Left renal cortex interstitium (tissue), 4 donors: Measurements from ENCODE around the gene RNU5B-1. TPM values are rescaled to one million over a fixed set of nuclear protein-coding genes. Genes with fewer than 3 reads are reported as not detected.
A peak's percentile ranks its signal among the peaks of the same experiment; 100 is the strongest.

Experiments
- DNase-seq, 4 donors: peaks; one replicate each; pipeline ENCODE4 v3.0.0-alpha.2; 2013; ENCODE audit warnings: low read depth in 4 of 4, low spot score in 2 of 4, missing footprints in 1 of 4
- polyA plus RNA-seq, 4 donors: library from polyadenylated mRNA; unstranded; fragments of 120-200 nt; gene quantifications; one replicate each; pipeline ENCODE4 v1.2.1, GENCODE V29; 2013; ENCODE audit not compliant: insufficient read length in 4 of 4

Gene RNU5B-1
- polyA plus RNA-seq, 4 donors, result not detected

GRCh38 chr15:65286704-65287519, 17.6 kb upstream of the RNU5B-1 start, which contains the start of gene PARP16:
TSS of gene PARP16 (minus strand) at chr15:65286883. CDS start at chr15:65286426, 457 bp downstream.
- DNase-seq, result peak in 3 of 4 donors; percentile 75 to 79 (median 78)

DNA sequence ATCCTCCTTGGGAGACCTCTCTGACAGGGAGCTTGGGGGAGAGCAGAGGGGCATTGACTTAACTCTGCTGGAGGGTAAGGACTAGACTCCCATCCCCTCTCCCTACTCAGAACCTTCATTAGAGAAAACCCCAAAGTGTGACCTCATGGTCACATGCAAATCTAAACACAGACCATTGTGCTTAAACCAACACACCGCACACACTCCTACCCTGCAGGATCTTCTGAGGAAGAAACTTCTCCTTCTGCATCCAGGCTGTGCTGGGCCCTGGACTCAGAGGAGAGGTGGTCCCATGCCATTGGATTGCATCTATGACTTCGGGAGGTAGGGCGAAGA, 17.0 kb upstream of the RNU5B-1 start:
- no peak for DNase-seq

GRCh38 chr15:65289261-65289854, 15.1 kb upstream of the RNU5B-1 start:
- DNase-seq, result no peak

DNA sequence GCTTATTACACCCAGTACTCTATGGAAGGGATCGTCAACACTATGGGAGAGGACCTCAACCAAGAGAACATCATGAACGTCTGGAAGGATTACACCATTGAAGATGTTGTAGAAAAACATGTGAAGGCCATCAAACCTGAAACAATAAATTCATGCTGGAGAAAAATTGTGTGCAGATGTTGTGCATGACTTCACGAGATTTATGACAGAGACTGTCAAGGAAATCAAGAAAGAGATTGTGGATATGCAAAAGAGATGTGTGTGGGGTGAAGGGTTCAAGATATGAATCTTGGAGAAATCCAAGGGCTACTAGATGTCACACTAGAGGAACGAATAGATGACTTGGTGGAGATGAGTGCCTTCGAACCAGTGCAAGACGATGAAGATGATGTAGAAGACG, 14.2 kb upstream of the RNU5B-1 start:
- no peak for DNase-seq

GRCh38 chr15:65292938-65293518, 11.4 kb upstream of the RNU5B-1 start:
- DNase-seq, result no peak

GRCh38 chr15:65298731-65299130, 5.7 kb upstream of the RNU5B-1 start:
- no peak for DNase-seq

GRCh38 chr15:65300924-65301441, 3.5 kb upstream of the RNU5B-1 start:
- DNase-seq, result no peak

GRCh38 chr15:65302061-65302460, 2.4 kb upstream of the RNU5B-1 start:
- DNase-seq, result no peak

- DNase-seq, result peak in 3 of 4 donors; percentile 58 to 93 (median 65)
Observed at GRCh38 chr15:65303687-65304380, 643 bp upstream of the RNU5B-1 start.

GRCh38 chr15:65305150-65305758, 777 bp downstream of the RNU5B-1 start:
- DNase-seq, result no peak

GRCh38 chr15:65305776-65306175, 1.3 kb downstream of the RNU5B-1 start:
- DNase-seq, result no peak

DNA sequence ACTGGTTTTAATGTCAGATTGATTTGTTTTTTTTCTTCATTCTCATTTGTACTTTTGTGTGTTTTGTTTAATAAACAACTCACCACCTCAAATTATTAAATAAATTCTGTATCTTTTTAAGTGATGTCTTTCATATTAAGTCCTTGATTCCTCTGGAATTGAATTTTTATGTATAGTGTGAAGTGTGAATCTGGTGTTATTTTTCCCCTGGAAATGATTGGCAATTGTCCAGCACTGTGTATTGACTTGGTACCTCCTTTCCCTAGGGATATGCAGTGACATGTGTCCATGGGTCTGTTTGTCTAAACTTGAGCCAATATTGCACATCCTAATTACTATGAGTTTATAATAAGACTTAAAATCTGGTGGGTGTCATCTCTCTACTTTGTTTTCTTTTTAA, 2.1 kb downstream of the RNU5B-1 start:
- no peak for DNase-seq

DNA sequence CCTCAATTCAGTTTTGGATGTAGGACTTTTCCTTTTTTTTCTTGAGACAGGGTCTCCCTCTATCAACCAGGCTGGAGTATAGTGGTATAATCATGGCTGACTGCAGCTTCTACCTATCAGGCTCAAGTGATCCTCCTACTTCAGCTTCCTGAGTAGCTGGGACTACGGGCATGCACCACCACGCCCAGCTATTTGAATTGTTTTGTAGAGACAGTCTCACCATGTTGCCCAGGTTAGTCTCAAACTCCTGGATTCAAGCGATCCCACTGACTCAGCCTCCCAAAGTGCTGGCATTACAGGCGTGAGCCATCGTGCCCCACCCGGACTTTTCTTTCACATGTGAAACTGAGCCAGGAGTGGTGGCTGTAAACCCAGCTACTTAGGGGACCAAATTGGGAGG, 3.5 kb downstream of the RNU5B-1 start:
- DNase-seq, result no peak

- DNase-seq, result no peak
Observed at GRCh38 chr15:65309882-65310418, 5.5 kb downstream of the RNU5B-1 start.

- no peak for DNase-seq
Observed at GRCh38 chr15:65310431-65311137, 6.1 kb downstream of the RNU5B-1 start.

GRCh38 chr15:65311760-65312159, 7.3 kb downstream of the RNU5B-1 start:
- DNase-seq, result no peak

DNA sequence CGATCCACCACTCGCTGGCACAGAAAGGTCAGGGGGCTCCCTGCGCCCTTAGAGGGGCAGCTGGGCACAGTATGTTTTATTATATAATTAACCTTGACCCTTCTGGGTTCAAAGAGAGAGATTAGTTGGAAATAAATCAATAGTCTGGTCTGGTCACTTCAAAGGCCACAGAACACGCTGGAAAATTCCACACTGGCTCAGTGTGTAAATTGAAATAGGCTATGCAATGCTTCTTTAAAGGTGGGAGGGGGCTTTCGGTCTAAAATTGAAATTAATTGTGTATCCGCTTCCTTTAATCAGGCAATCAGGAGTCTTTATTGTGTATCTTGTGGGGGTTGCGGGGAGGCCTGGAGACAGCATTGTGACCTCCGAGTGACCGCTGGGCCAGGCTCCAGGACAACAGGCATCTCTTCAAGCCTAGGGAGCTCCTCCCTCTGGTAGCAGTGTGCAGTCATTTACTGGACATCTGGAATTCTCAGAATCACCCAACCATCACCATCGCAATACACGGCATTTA, 8.0 kb downstream of the RNU5B-1 start:
- peak in 1 of 4 donors; percentile 73 for DNase-seq

DNA sequence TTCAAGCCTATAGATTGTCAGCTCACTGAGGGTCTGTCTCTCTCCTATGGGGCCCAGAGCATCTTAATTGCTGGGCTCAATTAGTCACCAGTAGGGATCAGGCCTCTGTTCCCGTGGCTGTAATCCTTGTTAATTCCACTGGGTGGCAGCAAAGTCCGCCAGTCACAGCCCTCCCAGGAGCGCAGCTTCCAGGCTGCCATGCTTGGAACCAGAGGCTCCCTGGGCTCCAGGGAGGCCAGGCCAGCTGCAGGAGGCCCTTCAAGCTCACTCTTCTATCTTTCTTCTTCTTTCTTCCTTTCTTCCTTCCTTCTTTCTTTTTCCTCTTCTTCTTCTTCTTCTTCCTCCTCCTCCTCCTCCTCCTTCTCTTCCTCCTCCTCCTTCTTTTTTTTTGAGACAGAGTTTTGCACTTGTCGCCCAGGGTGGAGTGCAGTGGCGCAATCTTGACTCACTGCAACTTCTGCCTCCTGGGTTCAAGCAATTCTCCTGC, 14.4 kb downstream of the RNU5B-1 start:
- peak in 1 of 4 donors; percentile 75 for DNase-seq

DNA sequence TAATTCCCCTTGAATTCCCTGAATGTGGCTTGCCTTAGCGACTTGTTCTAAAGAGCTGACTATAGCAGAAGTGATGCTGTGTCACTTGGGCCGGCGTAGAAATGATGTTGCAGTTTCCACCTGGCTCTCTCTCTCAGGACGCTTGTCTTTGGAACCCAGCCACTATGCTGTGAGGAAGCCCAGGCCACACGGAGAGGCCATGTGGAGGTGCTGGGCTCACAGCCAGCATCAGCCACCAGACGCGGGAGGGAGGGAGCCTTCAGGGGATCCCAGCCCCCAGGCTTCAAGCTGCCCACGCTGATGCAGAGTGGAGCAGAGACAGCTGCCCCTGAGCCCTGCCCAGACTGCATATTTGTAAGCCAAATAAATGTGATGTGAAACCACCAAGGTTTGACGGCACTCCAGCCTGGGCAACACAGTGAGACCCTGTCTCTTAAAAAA, 18.6 kb downstream of the RNU5B-1 start:
- no peak for DNase-seq
